WTC11 (cell line): ENCODE results near the gene SULT2B1. TPM values are rescaled to one million over a fixed set of nuclear protein-coding genes. Genes with fewer than 3 reads are reported as not detected.

Experiments used
- ATAC-seq: fragments of 200-7000 bp; cut with Tn5 transposase; 2 replicates; pipeline ENCODE4 v1.10.0; 2021; ENCODE audit warnings: mild to moderate bottlenecking, moderate library complexity
- CTCF ChIA-PET: fragments of 300-600 bp; sonication (Branson Sonifier 250); formaldehyde crosslinking; loops from one replicate; lab custom pipeline; 2021; ENCODE audit warnings: antibody characterized with exemption; lab: Charles Lee
- POLR2A ChIA-PET: fragments of 350-600 bp; sonication (Branson Sonifier 250); formaldehyde crosslinking; loops from one replicate; lab custom pipeline; 2021; ENCODE audit warnings: antibody characterized with exemption; lab: Charles Lee
- DNase-seq: peaks from one replicate; pipeline ENCODE4 v3.0.0; 2021; ENCODE audit warnings: low spot score
- H3K27ac Mint-ChIP-seq: 2 replicates; pipeline ENCODE4 v1.8.0; 2021; ENCODE audit warnings: mixed read lengths
- H3K27me3 Mint-ChIP-seq: 2 replicates; pipeline ENCODE4 v1.8.0; 2021; ENCODE audit warnings: low read depth, mild to moderate bottlenecking, moderate library complexity, mixed read lengths
- H3K36me3 Mint-ChIP-seq: 2 replicates; pipeline ENCODE4 v1.8.0; 2021; ENCODE audit warnings: mixed read lengths
- H3K4me1 Mint-ChIP-seq: 2 replicates; pipeline ENCODE4 v1.8.0; 2022; ENCODE audit warnings: mixed read lengths
- H3K4me3 Mint-ChIP-seq: 2 replicates; pipeline ENCODE4 v1.8.0; 2021; ENCODE audit warnings: mild to moderate bottlenecking, moderate library complexity, mixed read lengths
- H3K9me3 Mint-ChIP-seq: 2 replicates; pipeline ENCODE4 v1.8.0; 2021; ENCODE audit warnings: mixed read lengths
- FOXP4 ChIP-seq: sonication (generic); formaldehyde crosslinking; IDR thresholded peaks from 2 replicates; pipeline ENCODE4 v1.8.0; 2022; ENCODE audit warnings: mild to moderate bottlenecking, missing genetic modification reagents
- MAX ChIP-seq: sonication (generic); formaldehyde crosslinking; IDR thresholded peaks from 2 replicates; pipeline ENCODE4 v1.8.0; 2022; ENCODE audit warnings: mild to moderate bottlenecking, missing genetic modification reagents
- MXD4 ChIP-seq: fragments of 250-450 bp; sonication (Bioruptor Pico); IDR thresholded peaks from 2 replicates; pipeline ENCODE4 v1.8.0; 2021; ENCODE audit warnings: mild to moderate bottlenecking, moderate library complexity, borderline replicate concordance
- NFATC4 ChIP-seq: fragments of 250-450 bp; sonication (Bioruptor Pico); IDR thresholded peaks from 2 replicates; pipeline ENCODE4 v1.9.0; 2021; ENCODE audit warnings: mild to moderate bottlenecking
- NR3C1 ChIP-seq: sonication (generic); formaldehyde crosslinking; conservative IDR thresholded peaks from 2 replicates; pipeline ENCODE4 v1.8.1; 2023; ENCODE audit warnings: low read depth, mild to moderate bottlenecking, missing genetic modification reagents
- PRRX2 ChIP-seq: fragments of 250-450 bp; sonication (Bioruptor Pico); IDR thresholded peaks from 2 replicates; pipeline ENCODE4 v1.8.0; 2021; ENCODE audit warnings: mild to moderate bottlenecking
- ZNF416 ChIP-seq: fragments of 250-450 bp; sonication (Bioruptor Pico); IDR thresholded peaks from 2 replicates; pipeline ENCODE4 v1.9.0; 2021; ENCODE audit warnings: mild to moderate bottlenecking, inconsistent platforms
- ZNF532 ChIP-seq: fragments of 250-450 bp; sonication (Bioruptor Pico); IDR thresholded peaks from 2 replicates; pipeline ENCODE4 v1.9.0; 2021; ENCODE audit warnings: mild to moderate bottlenecking, borderline replicate concordance
- ZNF671 ChIP-seq: fragments of 250-450 bp; sonication (Bioruptor Pico); IDR thresholded peaks from 2 replicates; pipeline ENCODE4 v1.8.0; 2021; ENCODE audit warnings: mild to moderate bottlenecking
- total RNA-seq: library from RNA; stranded (reverse); gene quantifications from 3 replicates; pipeline ENCODE4 v1.2.3, GENCODE V29; 2021
- TF ChIP-seq, protein P1 (sequence below): fragments of 250-450 bp; sonication (Bioruptor Pico); IDR thresholded peaks from 2 replicates; pipeline ENCODE4 v1.9.0; 2021; ENCODE audit warnings: mild to moderate bottlenecking
- TF ChIP-seq, protein P2 (sequence below): sonication (generic); formaldehyde crosslinking; IDR thresholded peaks from 2 replicates; pipeline ENCODE4 v1.8.0; 2023; ENCODE audit warnings: mild to moderate bottlenecking, missing genetic modification reagents
- TF ChIP-seq, protein P3 (sequence below): fragments of 250-450 bp; sonication (Bioruptor Pico); conservative IDR thresholded peaks from 2 replicates; pipeline ENCODE4 v1.9.0; 2021; ENCODE audit warnings: mild to moderate bottlenecking
- TF ChIP-seq, protein P4 (sequence below): sonication (generic); formaldehyde crosslinking; IDR thresholded peaks from 2 replicates; pipeline ENCODE4 v1.8.1; 2023; ENCODE audit warnings: mild to moderate bottlenecking, missing genetic modification reagents, moderate library complexity
- TF ChIP-seq, protein P5 (sequence below): fragments of 250-450 bp; sonication (Bioruptor Pico); IDR thresholded peaks from 2 replicates; pipeline ENCODE4 v1.8.0; 2021; ENCODE audit warnings: mild to moderate bottlenecking
- TF ChIP-seq, protein P6 (sequence below): sonication (generic); formaldehyde crosslinking; IDR thresholded peaks from 2 replicates; pipeline ENCODE4 v1.8.1; 2022; ENCODE audit warnings: low read depth, mild to moderate bottlenecking, moderate library complexity, missing genetic modification reagents, borderline replicate concordance
- TF ChIP-seq, protein P7 (sequence below): sonication (generic); formaldehyde crosslinking; IDR thresholded peaks from 2 replicates; pipeline ENCODE4 v1.8.1; 2022; ENCODE audit warnings: mild to moderate bottlenecking, missing genetic modification reagents, moderate library complexity, borderline replicate concordance
- TF ChIP-seq, protein P8 (sequence below): sonication (generic); formaldehyde crosslinking; IDR thresholded peaks from 2 replicates; pipeline ENCODE4 v1.8.1; 2023; ENCODE audit warnings: mild to moderate bottlenecking, moderate library complexity, missing genetic modification reagents

SULT2B1 gene
- total RNA-seq, 1 experiment from 2014 or later = 0.96 TPM

DNA sequence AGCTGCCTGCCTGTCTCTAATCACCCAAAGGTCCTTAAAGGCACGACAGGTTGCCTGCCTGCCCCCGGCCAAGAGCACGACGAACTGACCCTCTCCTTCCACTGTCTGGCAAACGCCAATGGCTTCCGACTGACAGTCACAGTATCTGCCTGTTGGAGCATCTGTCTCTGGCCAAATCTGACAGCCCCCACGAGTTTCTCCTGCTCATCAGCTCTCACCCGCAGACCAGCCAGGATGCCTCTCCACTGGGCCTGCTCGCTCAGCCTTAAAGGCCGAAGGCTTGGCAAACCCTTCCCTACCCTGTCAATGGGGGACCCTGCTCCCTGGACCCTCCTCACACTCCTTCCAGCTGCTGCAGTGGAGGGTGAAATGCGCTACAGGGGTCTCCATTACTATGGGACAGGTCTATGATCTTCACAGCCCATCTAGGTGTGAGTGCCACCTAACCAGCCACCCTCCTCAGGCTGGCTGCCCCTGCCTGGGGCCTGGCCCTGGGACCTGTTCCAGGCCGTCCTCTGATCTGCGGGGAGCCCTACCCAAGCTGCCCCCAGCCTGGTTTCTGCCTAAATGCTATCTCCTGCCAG is 62.0 kb downstream of the SULT2B1 start:
- DNase-seq (no peak), ATAC-seq (peak; percentile 7)
- Mint-ChIP-seq H3K27ac (peak overlapping the region; percentile 96), H3K36me3 (peaks cover 38% of the 10 kb centered on the region), H3K4me3 (peak overlapping the region; percentile 99), H3K9me3 (no peaks in the 10 kb centered on the region), H3K27me3 (no peaks in the 10 kb centered on the region), H3K4me1 (peaks cover 50% of the 10 kb centered on the region)
- ChIA-PET POLR2A (interaction anchor here (2.5 to 2.6 kb wide), 3 partner anchors 10 to 31 kb away, joined by 9 to 18 read pairs (median 16); partner anchors contain the start of gene CA11), CTCF (interaction anchor here (0.6 to 2.7 kb wide), 7 partner anchors 10 to 124 kb away, joined by 4 to 17 read pairs (median 6); no protein-coding TSS in a partner anchor)
- TF ChIP-seq, protein P1, sequence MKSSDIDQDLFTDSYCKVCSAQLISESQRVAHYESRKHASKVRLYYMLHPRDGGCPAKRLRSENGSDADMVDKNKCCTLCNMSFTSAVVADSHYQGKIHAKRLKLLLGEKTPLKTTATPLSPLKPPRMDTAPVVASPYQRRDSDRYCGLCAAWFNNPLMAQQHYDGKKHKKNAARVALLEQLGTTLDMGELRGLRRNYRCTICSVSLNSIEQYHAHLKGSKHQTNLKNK (CRISPR knock-in tag) = peak; percentile 63
- TF ChIP-seq ZNF671 (CRISPR knock-in tag) = peak; percentile 91
- TF ChIP-seq NR3C1 (CRISPR knock-in tag) = no peak
- peak; percentile 92 for TF ChIP-seq PRRX2 (CRISPR knock-in tag)
- TF ChIP-seq FOXP4 (CRISPR knock-in tag) = no peak
- TF ChIP-seq, protein P2, sequence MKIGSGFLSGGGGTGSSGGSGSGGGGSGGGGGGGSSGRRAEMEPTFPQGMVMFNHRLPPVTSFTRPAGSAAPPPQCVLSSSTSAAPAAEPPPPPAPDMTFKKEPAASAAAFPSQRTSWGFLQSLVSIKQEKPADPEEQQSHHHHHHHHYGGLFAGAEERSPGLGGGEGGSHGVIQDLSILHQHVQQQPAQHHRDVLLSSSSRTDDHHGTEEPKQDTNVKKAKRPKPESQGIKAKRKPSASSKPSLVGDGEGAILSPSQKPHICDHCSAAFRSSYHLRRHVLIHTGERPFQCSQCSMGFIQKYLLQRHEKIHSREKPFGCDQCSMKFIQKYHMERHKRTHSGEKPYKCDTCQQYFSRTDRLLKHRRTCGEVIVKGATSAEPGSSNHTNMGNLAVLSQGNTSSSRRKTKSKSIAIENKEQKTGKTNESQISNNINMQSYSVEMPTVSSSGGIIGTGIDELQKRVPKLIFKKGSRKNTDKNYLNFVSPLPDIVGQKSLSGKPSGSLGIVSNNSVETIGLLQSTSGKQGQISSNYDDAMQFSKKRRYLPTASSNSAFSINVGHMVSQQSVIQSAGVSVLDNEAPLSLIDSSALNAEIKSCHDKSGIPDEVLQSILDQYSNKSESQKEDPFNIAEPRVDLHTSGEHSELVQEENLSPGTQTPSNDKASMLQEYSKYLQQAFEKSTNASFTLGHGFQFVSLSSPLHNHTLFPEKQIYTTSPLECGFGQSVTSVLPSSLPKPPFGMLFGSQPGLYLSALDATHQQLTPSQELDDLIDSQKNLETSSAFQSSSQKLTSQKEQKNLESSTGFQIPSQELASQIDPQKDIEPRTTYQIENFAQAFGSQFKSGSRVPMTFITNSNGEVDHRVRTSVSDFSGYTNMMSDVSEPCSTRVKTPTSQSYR (CRISPR knock-in tag) = no peak
- no peak for TF ChIP-seq MAX
- peak; percentile 88; the same call in 1 of the 2 replicates for TF ChIP-seq ZNF532 (CRISPR knock-in tag)
- peak; percentile 89; the same call in 1 of the 2 replicates for TF ChIP-seq ZNF416 (CRISPR knock-in tag)
- no peak for TF ChIP-seq MXD4 (CRISPR knock-in tag)
- TF ChIP-seq, protein P3, sequence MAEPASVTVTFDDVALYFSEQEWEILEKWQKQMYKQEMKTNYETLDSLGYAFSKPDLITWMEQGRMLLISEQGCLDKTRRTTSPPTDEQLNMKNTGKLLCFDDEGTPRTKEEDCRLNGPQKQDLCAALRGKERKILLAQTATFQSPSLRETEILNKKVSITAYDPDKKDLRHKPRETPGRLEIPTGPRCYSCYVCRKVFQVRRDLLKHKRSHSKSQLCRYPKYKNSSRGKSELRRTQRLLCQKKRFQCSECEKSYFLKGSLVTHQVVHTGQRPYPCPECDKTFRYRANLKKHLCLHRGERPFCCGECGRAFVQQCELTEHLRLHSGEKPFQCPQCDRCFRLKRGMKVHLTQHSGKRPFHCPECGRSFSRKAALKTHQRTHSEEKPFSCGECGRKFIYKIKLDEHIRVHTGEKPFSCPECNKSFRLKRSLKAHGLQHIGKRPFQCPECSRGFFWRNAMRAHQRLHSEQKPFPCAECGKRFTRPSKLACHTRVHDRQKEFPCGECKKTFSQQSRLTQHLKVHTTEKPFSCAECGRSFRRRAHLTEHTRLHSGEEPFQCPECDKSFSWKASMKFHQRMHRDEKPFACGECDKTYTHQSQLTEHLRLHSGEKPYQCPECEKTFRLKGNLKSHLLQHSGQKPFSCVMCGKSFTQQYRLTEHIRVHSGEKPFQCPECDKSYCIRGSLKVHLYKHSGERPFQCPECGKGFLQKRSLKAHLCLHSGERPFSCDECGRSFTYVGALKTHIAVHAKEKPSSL (CRISPR knock-in tag) = peak; percentile 86
- TF ChIP-seq, protein P4, sequence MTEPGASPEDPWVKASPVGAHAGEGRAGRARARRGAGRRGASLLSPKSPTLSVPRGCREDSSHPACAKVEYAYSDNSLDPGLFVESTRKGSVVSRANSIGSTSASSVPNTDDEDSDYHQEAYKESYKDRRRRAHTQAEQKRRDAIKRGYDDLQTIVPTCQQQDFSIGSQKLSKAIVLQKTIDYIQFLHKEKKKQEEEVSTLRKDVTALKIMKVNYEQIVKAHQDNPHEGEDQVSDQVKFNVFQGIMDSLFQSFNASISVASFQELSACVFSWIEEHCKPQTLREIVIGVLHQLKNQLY (CRISPR knock-in tag) = no peak
- TF ChIP-seq, protein P5, sequence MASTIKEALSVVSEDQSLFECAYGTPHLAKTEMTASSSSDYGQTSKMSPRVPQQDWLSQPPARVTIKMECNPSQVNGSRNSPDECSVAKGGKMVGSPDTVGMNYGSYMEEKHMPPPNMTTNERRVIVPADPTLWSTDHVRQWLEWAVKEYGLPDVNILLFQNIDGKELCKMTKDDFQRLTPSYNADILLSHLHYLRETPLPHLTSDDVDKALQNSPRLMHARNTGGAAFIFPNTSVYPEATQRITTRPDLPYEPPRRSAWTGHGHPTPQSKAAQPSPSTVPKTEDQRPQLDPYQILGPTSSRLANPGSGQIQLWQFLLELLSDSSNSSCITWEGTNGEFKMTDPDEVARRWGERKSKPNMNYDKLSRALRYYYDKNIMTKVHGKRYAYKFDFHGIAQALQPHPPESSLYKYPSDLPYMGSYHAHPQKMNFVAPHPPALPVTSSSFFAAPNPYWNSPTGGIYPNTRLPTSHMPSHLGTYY (CRISPR knock-in tag) = peak; percentile 93
- TF ChIP-seq, protein P6, sequence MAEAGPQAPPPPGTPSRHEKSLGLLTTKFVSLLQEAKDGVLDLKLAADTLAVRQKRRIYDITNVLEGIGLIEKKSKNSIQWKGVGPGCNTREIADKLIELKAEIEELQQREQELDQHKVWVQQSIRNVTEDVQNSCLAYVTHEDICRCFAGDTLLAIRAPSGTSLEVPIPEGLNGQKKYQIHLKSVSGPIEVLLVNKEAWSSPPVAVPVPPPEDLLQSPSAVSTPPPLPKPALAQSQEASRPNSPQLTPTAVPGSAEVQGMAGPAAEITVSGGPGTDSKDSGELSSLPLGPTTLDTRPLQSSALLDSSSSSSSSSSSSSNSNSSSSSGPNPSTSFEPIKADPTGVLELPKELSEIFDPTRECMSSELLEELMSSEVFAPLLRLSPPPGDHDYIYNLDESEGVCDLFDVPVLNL = no peak
- TF ChIP-seq, protein P7, sequence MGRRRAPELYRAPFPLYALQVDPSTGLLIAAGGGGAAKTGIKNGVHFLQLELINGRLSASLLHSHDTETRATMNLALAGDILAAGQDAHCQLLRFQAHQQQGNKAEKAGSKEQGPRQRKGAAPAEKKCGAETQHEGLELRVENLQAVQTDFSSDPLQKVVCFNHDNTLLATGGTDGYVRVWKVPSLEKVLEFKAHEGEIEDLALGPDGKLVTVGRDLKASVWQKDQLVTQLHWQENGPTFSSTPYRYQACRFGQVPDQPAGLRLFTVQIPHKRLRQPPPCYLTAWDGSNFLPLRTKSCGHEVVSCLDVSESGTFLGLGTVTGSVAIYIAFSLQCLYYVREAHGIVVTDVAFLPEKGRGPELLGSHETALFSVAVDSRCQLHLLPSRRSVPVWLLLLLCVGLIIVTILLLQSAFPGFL = no peak
- TF ChIP-seq, protein P8, sequence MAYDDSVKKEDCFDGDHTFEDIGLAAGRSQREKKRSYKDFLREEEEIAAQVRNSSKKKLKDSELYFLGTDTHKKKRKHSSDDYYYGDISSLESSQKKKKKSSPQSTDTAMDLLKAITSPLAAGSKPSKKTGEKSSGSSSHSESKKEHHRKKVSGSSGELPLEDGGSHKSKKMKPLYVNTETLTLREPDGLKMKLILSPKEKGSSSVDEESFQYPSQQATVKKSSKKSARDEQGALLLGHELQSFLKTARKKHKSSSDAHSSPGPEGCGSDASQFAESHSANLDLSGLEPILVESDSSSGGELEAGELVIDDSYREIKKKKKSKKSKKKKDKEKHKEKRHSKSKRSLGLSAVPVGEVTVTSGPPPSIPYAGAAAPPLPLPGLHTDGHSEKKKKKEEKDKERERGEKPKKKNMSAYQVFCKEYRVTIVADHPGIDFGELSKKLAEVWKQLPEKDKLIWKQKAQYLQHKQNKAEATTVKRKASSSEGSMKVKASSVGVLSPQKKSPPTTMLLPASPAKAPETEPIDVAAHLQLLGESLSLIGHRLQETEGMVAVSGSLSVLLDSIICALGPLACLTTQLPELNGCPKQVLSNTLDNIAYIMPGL (CRISPR knock-in tag) = no peak
- peak; percentile 87 for TF ChIP-seq NFATC4 (CRISPR knock-in tag)
